Fibroblast of pulmonary artery (primary cell): Measurements from ENCODE around the gene PODNL1.
"Not testable (repeated sequence)": the region's sequence is repeated elsewhere in the genome, so short reads cannot be mapped to it uniquely, and the experiment has no call there.

Experiments used
- DNase-seq: peaks from one replicate; pipeline ENCODE4 v3.0.0-alpha.2; 2010; ENCODE audit warnings: low read depth
- H3K4me3 ChIP-seq: replicated peaks from 2 replicates; pipeline ENCODE4 v1.5.1; 2011; ENCODE audit warnings: low read depth, mild to moderate bottlenecking, control low read depth, low read length, moderate library complexity
- TF ChIP-seq, protein P1 (sequence below): IDR thresholded peaks from 2 replicates; pipeline ENCODE4 v1.5.1; 2011; ENCODE audit warnings: mild to moderate bottlenecking, control low read depth, low read length, inconsistent platforms; ENCODE audit errors: missing control alignments

The PODNL1 gene

DNA sequence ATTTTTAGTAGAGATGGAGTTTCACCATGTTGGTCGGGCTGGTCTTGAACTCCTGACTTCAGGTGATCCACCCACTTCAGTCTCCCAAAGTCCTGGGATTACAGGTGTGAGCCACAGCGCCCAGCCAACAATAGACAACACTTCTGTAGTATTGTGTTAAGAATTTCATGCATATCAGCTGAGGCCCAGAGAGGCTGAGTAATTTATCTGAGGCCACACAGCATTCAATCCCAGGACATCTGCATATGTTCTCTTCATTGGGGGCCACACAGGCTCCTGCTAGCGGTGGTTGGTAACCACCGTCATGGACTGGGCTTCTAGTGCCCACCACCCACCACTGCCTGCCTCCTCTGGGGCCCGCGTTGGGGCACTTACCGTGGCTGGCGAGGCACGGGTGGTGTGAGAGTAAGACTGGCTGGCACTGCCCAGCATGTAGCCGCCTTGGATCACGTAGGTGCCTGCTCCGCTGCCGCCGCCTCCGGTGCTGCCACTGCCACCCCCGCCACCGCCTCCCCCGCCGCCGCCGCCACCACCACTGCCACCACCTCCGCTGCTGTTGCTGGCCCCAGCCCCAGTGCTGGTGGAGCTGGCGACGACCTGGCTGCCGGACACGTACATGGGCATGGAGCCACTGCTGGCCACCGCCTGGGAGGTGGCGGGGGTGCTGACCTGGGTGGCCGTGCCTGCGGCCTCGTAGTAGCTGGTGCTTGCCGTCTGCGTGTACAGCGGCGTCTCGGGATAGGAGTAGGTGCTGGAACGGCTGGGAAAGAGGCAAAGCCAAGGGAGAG, 34.3 kb upstream of the PODNL1 start:
- TF ChIP-seq, protein P1, sequence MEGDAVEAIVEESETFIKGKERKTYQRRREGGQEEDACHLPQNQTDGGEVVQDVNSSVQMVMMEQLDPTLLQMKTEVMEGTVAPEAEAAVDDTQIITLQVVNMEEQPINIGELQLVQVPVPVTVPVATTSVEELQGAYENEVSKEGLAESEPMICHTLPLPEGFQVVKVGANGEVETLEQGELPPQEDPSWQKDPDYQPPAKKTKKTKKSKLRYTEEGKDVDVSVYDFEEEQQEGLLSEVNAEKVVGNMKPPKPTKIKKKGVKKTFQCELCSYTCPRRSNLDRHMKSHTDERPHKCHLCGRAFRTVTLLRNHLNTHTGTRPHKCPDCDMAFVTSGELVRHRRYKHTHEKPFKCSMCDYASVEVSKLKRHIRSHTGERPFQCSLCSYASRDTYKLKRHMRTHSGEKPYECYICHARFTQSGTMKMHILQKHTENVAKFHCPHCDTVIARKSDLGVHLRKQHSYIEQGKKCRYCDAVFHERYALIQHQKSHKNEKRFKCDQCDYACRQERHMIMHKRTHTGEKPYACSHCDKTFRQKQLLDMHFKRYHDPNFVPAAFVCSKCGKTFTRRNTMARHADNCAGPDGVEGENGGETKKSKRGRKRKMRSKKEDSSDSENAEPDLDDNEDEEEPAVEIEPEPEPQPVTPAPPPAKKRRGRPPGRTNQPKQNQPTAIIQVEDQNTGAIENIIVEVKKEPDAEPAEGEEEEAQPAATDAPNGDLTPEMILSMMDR = no peak
- no peak for DNase-seq
- H3K4me3 ChIP-seq = no peak overlapping the region

DNA sequence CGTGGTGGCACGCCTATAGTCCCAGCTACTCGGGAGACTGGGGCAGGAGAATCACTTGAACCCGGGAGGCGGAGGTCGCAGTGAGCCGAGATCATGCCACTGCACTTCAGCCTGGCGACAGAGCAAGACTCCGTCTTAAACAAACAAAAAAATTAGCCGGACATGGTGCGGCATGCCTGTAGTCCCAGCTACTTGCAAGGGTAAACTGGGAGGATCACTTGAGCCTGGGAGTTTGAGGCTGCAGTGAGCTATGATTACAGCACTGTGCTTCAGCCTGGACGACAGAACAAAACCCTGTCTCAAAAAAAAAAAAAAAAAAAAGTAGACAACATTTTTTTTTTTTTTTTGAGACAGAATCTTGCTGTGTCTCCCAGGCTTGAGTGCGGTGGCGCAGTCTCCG, 33.7 kb upstream of the PODNL1 start:
- H3K4me3 ChIP-seq, DNase-seq: not testable (repeated sequence)

DNA sequence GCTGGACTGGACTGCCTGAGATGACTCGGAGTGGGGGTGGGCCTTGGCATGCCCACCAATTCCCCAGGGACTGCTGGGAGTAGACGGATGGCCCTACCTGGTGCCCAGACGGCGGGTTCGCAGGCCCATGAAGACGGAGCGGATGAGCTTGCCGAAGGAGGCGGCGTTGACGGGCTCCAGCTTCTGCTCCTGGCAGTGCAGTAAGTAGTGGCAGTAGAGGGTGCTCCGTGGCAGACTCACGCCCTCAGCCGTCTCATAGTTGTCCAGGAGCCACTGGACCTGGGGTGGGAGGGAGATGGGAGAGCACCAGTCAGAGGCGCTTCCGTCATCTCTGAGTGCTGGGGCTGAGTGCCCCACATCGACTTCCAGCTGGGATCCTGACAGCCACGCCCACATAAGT, 31.7 kb upstream of the PODNL1 start:
- no peak for DNase-seq
- no peak overlapping the region for H3K4me3 ChIP-seq
- TF ChIP-seq, protein P1 = no peak

DNA sequence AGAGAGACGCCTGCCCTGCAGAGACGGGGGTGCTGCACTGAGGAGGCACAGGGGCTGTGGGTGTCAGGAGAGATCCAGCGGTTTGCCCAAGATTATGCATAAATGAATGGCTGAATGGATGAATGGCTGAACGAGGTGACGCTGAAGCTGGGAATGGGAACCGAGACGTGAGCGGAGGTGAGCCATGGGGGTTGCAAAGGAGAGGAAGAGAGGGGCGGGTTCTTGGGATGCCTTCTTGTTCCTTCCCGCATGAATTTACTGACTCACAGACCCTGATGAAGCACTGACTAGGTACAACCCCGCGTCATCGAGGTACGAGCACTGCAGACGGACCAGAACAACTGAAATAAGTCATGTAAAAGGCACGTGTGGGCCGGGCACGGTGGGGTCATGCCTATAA, 30.8 kb upstream of the PODNL1 start:
- H3K4me3 ChIP-seq = no peak overlapping the region
- TF ChIP-seq, protein P1 = no peak
- DNase-seq = no peak

DNA sequence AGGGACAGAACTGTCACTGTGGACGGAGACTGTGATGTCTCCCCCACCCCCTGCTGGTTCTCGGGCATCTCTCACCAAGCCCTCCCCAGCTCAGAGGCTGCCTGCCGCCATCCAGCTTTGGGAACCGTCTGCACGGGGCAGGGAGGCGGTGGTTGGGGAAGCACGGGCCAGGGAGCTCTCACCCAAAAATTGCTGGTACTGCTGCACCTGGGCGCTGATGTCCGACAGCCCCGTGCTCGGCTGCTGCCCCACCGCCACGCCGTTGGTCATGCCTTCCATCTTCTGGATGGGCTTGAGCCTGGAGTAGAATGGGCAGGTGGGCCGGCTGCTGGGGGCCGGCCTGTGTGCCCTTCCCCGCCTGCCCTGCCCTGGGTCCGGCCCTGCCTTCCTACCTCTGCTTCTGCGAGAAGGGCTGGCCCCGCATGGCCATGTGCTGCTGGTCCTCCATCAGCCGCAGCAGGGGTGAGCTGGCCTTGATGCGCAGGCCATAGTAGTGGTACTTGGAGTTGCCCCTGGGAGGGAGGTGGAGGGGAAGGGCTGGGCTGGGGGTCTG, 30.2 kb upstream of the PODNL1 start:
- DNase-seq = no peak
- H3K4me3 ChIP-seq = no peak overlapping the region
- TF ChIP-seq, protein P1 = no peak

DNA sequence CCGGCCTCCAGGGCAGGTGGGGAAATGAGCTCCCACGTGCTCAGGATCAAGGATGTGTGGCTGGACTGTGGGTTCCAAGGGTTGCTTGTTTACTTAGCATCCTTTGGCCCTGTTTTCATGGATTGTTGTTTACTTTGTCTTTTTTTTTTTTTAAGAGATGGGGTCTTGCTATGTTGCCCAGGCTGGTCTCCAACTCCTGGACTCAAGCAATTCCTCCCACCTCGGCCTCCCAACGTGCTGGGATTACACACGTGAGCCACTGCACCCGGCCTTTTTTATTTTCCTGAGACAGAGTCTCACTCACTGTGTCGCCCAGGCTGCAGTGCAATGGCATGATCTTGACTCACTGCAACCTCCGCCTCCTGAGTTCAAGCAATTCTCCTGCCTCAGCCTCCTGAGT, 29.0 kb upstream of the PODNL1 start:
- H3K4me3 ChIP-seq, DNase-seq: not testable (repeated sequence)

DNA sequence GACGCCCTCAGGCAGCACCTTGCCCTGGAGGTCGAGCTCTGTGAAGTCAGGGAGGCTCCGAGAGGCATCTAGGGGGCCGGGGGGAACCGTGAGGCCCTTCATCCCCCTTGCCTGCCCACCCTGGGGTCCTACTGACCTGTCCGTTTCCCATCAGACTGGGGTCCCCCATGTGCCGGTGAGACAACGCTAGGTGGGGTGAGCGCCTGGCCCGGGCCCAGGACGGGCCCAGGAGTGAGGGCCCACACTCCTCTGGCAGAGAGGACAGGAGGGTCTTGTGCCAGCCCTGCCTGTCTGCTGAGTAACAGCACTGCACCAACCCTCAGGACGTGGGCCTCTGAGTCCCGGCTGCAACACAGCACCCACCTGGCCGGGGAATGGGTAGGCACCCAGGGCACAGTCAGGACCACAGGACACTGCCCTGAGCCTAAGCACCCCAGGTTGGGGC, 28.5 kb upstream of the PODNL1 start:
- H3K4me3 ChIP-seq = no peak overlapping the region
- no peak for DNase-seq
- TF ChIP-seq, protein P1 = no peak

DNA sequence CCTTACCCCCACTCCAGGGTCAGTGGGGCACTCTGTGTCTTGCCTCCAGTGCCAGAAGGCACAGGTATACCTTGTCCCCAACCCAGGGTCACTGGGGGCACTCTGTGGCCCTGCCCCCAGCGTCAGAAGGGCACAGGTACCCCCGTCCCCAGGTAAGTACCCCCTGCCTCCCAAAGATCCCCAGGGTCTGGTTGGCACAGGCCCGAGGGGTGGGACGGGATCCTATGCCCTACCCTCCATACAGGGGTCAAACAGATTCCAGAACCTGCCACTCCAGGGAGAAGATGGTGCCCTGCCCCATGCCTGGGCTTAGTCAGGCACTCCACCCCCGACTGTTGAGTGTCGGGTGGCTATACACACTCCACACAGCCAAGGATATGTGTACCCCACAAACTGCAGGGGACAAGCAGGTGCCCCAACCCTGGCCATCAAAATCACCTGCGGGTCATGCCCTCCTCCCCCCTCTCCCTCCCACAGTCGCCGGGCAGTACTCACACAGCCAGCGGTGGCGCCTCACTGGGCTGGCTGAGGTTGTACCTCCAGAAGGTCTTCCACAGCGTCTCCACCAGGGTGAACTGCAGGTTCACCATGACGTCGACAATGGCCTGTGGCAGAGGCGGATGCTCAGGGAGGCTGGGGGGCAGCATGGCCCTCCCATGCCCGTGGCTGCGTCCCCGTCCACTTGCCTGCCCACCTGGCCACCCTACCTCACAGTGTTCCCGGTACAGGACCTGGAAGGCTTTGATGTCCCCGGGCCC, 27.9 kb upstream of the PODNL1 start:
- H3K4me3 ChIP-seq = no peak overlapping the region
- no peak for DNase-seq
- TF ChIP-seq, protein P1 = no peak
